ENCODE data around the gene ARHGAP42. TPM values are rescaled to one million over a fixed set of nuclear protein-coding genes. Genes with fewer than 3 reads are reported as not detected.

ARHGAP42 gene
- total RNA-seq, 1 donor from 2014 or later: 19.1 TPM

- Mint-ChIP-seq H3K9me3 (ENCODE audit: unreplicated experiment) (no peaks in the 10 kb centered on the region), H3K27ac (ENCODE audit: unreplicated experiment) (no peak overlapping the region), H3K36me3 (ENCODE audit: low read depth, unreplicated experiment) (no peaks in the 10 kb centered on the region), H3K4me1 (ENCODE audit: unreplicated experiment) (no peaks in the 10 kb centered on the region), H3K4me3 (ENCODE audit: unreplicated experiment) (no peak overlapping the region), H3K27me3 (ENCODE audit: unreplicated experiment) (peaks cover 3% of the 10 kb centered on the region)
- TF ChIP-seq CTCF (IDR thresholded peaks at IDR 0.05; ENCODE audit: unreplicated experiment): no peak
- DNase-seq (ENCODE audit: low spot score): no peak
These were observed 82.1 kb downstream of the ARHGAP42 start for GRCh38 chr11:100769165-100769564.

- no peaks in the 10 kb centered on the region for H3K4me1 Mint-ChIP-seq (ENCODE audit: unreplicated experiment)
- no peaks in the 10 kb centered on the region for H3K36me3 Mint-ChIP-seq (ENCODE audit: low read depth, unreplicated experiment)
- H3K27ac Mint-ChIP-seq (ENCODE audit: unreplicated experiment): no peak overlapping the region
- H3K9me3 Mint-ChIP-seq (ENCODE audit: unreplicated experiment): no peaks in the 10 kb centered on the region
- no peak for TF ChIP-seq CTCF (IDR thresholded peaks at IDR 0.05; ENCODE audit: unreplicated experiment)
- peaks cover 3% of the 10 kb centered on the region for H3K27me3 Mint-ChIP-seq (ENCODE audit: unreplicated experiment)
- no peak for DNase-seq (ENCODE audit: low spot score)
- H3K4me3 Mint-ChIP-seq (ENCODE audit: unreplicated experiment): no peak overlapping the region
These were observed 82.5 kb downstream of the ARHGAP42 start for GRCh38 chr11:100769617-100770016.

GRCh38 chr11:100774132-100774531, 87.0 kb downstream of the ARHGAP42 start:
- Mint-ChIP-seq H3K9me3 (ENCODE audit: unreplicated experiment) (no peaks in the 10 kb centered on the region), H3K27me3 (ENCODE audit: unreplicated experiment) (no peaks in the 10 kb centered on the region), H3K36me3 (ENCODE audit: low read depth, unreplicated experiment) (no peaks in the 10 kb centered on the region), H3K4me3 (ENCODE audit: unreplicated experiment) (no peak overlapping the region), H3K27ac (ENCODE audit: unreplicated experiment) (no peak overlapping the region), H3K4me1 (ENCODE audit: unreplicated experiment) (no peaks in the 10 kb centered on the region)
- DNase-seq (ENCODE audit: low spot score): no peak
- no peak for TF ChIP-seq CTCF (IDR thresholded peaks at IDR 0.05; ENCODE audit: unreplicated experiment)

GRCh38 chr11:100774859-100775258, 87.8 kb downstream of the ARHGAP42 start:
- Mint-ChIP-seq H3K9me3 (ENCODE audit: unreplicated experiment) (no peaks in the 10 kb centered on the region), H3K36me3 (ENCODE audit: low read depth, unreplicated experiment) (no peaks in the 10 kb centered on the region), H3K4me3 (ENCODE audit: unreplicated experiment) (no peak overlapping the region), H3K27ac (ENCODE audit: unreplicated experiment) (no peak overlapping the region), H3K4me1 (ENCODE audit: unreplicated experiment) (no peaks in the 10 kb centered on the region), H3K27me3 (ENCODE audit: unreplicated experiment) (no peaks in the 10 kb centered on the region)
- no peak for TF ChIP-seq CTCF (IDR thresholded peaks at IDR 0.05; ENCODE audit: unreplicated experiment)
- no peak for DNase-seq (ENCODE audit: low spot score)

GRCh38 chr11:100776212-100776896, 89.3 kb downstream of the ARHGAP42 start:
- Mint-ChIP-seq H3K36me3 (ENCODE audit: low read depth, unreplicated experiment) (no peaks in the 10 kb centered on the region), H3K27me3 (ENCODE audit: unreplicated experiment) (no peaks in the 10 kb centered on the region), H3K4me3 (ENCODE audit: unreplicated experiment) (no peak overlapping the region), H3K4me1 (ENCODE audit: unreplicated experiment) (no peaks in the 10 kb centered on the region), H3K9me3 (ENCODE audit: unreplicated experiment) (no peaks in the 10 kb centered on the region), H3K27ac (ENCODE audit: unreplicated experiment) (no peak overlapping the region)
- no peak for DNase-seq (ENCODE audit: low spot score)
- no peak for TF ChIP-seq CTCF (IDR thresholded peaks at IDR 0.05; ENCODE audit: unreplicated experiment)

Data from endothelial cell (in vitro differentiated cells).